HG03439 (cell line): ENCODE data around the gene RABL3.
"Not testable (repeated sequence)": the region's sequence is repeated elsewhere in the genome, so short reads cannot be mapped to it uniquely, and the experiment has no call there.

Experiments used
- ATAC-seq: cut with Tn5 transposase; IDR thresholded peaks from one replicate; pipeline ENCODE4 v1.9.1; 2021; ENCODE audit warnings: mild to moderate bottlenecking, moderate library complexity; ENCODE audit not compliant: unreplicated experiment

The RABL3 gene

DNA sequence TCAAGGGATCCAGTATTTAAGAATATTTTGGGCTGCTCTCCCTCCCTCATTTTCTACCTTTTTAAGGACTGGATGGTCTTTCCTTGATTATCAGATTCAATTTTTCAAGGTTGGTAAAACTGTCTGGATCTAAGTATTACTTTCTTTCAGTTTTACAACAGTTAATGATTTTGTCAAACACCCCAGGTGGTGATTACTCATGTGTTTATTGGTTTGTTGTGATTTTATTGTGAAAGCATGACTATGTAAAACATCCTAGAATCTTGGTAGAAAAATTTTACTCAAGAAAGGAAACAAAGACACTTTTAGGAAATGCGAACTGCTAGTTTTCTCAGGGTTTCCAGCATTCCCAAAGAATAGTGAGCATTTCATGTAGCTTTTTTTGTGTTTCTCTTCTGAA, 7.5 kb upstream of the RABL3 start:
- no peak for ATAC-seq

- ATAC-seq: no peak
These were observed 3.1 kb upstream of the RABL3 start for GRCh38 chr3:120745466-120745865.

DNA sequence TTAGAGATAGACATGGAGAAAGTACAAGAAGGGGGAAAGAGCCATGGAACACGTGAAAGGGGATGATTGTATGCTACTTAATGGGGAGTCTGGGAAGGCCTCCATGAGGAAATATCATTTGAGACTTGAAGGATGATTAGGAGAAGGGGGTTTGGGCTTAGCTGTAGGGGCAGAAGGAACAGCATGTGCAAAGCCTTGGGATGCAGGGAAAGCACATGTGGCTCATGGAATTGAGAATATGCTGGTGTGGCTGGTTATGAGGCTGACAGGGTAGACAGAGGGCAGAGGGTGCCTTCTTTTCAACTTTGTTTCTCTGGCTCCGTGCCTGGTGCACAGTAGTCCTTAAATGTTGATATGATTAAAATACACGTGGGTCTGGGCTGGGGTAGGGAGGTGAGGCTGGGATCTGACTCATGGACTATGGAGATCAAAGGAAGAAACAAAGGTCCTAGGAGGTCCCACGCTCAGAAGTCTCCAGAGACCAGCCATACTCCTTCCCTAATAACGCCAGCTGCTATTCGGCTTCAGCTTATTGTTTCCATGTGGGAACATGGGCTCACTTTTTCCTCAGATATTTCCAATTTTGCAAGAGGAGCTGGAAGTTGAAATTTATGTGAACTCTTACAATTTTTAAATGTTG, 1.4 kb upstream of the RABL3 start:
- no peak for ATAC-seq

GRCh38 chr3:120742849-120743365, 591 bp upstream of the RABL3 start:
- ATAC-seq: peak; percentile 17

DNA sequence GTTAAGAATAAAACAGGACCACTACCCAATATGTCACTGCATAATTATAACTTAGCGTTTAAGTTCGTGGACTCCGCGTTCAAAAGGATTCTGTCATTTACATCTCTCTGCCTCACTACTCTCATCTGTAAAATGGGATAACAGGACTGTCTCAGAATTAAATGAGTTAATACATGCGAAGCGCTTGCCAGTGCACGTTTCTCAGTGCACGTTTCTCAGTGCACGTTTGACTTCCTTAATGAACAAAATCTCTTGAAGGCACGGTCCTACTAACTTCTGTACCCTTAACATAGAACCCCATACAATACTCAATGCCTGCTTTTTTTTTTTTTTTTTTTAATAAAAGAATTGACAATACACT, 499 bp downstream of the RABL3 start:
- ATAC-seq: peak; percentile 20

DNA sequence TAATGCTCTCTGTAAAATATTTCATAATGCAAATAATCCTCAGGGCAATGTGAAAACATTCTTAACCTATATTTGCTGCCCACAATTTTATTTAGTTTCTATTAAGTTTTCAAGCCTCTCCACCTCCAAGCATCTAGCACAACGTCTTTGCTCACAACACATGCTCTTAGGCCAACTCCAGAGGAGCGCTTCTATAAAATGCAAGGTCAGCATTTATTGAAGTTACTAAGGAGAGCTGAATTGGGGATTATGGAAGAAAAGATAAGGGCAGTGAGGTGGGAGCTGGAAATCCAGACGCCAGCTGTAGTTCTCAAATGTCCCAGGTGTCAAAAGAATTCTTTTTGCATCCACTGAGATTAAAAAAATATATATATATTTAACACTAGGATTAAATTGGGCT, 996 bp downstream of the RABL3 start:
- no peak for ATAC-seq

DNA sequence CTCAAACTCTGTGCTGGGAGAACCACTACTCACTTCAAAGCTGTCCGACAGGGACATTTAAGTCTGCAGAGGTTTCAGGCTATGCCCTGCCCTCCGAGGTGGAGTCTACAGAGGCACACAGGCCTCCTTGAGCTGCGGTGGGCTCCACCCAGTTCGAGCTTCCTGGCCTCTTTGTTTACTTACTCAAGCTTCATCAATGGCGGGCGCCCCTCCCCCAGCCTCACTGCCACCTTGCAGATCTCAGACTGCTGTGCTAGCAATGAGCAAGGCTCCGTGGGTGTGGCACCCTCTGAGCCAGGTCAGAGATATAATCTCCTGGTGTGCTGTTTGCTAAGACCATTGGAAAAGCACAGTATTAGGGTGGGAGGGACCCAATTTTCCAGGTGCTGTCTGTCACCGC, 4.3 kb downstream of the RABL3 start:
- ATAC-seq: not testable (repeated sequence)

DNA sequence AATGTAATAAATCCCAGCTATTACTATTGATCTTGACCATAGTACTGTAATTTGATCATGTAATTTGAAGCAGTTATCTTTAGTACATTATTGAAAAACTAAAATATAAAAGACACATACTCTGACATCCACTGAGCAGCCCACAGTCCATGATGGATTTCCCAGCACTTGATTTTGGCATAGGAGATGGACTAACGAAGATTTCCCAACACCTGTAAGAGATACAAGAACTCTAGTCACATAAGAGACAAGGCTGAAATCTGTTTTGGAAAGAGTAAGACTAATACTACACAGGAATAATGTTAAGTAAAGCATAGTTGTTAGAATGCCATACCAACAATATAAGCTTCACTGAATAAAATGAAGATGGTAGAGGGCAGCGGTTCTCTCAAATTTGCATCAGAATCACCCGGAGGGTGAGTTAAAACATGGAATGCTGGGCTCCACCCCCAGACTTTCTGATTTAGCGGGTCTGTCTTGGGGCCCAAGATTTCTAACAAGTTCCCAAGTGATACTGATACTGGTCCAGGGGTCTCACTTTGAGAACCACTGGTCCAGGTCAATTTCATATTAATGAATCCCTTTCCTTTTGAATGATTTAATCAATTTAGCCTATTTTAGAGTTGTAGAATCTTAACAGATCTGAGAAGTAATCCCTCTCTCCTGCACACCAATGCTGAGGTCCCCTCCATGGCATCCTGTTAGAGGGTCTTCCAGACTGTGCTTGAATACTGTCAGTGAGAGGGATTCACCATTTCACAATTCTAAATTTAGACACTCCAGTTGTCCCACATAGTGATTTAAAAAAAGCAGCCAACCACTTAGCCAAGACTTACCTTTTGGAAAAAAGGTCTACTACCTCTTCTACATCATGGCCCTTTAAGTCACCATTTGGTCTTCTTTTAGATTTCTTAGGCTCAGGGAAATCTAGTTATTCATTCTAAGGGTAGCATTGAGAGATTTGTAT, 11.5 kb downstream of the RABL3 start:
- no peak for ATAC-seq

DNA sequence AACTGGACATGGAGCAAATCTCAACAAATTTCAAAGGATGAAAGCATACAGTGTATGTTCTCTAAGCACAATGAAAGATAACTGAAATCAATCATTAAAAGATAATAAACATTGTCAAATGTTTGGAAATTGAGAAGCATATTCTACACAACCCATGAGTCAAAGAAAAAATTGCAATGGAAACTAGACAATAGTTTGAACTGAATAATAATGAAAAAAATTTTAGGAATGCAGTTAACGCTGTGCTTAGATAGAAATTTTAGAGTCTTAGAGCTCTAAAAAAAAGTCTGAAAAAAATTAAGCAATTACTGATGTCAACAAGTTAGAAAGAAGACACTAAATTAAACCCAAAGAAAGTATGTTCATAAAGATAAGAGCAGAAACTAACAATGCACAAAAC, 15.5 kb downstream of the RABL3 start:
- no peak for ATAC-seq

- not testable (repeated sequence) for ATAC-seq
These were observed 23.0 kb downstream of the RABL3 start for GRCh38 chr3:120719167-120719834.

GRCh38 chr3:120713262-120713661, 29.1 kb downstream of the RABL3 start:
- ATAC-seq: no peak

DNA sequence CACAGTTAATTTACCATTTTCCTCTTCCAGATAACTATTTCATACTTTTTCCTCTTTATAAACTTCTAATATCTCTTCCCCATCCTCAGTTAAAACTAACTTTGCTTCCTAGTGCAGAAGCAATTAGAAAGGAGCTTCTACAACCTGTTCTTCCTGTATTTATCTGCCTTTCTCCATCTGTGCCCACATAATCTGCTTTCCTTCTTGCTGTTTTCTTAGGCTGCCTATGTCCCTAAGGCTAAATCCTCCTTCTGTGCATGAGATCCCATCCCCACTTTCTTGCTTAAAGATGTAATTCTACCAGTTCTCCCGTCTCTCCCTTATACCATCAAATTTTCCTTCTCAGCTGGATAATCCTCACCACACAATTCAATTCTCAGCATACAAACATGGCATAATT, 31.9 kb downstream of the RABL3 start:
- no peak for ATAC-seq

GRCh38 chr3:120708408-120708807, 33.9 kb downstream of the RABL3 start:
- ATAC-seq: no peak

DNA sequence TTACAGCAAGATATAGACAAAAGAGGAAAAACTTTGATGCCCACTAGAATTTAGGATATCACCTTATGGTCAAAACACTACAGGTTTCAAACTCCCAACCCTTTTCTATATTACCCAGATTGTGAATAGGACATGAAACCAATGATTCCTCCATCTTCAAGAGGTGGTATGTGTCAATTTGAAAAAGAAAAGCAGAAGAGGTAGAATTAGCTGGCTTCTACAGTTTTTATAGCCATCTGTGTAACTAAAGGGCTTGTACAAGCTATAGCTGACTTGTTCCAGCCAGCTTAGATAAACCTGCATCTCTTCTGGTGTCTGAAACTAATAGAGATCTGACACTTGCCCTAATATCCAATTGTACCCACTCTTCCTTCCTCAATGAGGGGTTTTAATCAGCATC, 35.4 kb downstream of the RABL3 start:
- no peak for ATAC-seq

GRCh38 chr3:120705884-120706582, 36.3 kb downstream of the RABL3 start:
- ATAC-seq: no peak

GRCh38 chr3:120699333-120699732, 43.0 kb downstream of the RABL3 start:
- no peak for ATAC-seq

DNA sequence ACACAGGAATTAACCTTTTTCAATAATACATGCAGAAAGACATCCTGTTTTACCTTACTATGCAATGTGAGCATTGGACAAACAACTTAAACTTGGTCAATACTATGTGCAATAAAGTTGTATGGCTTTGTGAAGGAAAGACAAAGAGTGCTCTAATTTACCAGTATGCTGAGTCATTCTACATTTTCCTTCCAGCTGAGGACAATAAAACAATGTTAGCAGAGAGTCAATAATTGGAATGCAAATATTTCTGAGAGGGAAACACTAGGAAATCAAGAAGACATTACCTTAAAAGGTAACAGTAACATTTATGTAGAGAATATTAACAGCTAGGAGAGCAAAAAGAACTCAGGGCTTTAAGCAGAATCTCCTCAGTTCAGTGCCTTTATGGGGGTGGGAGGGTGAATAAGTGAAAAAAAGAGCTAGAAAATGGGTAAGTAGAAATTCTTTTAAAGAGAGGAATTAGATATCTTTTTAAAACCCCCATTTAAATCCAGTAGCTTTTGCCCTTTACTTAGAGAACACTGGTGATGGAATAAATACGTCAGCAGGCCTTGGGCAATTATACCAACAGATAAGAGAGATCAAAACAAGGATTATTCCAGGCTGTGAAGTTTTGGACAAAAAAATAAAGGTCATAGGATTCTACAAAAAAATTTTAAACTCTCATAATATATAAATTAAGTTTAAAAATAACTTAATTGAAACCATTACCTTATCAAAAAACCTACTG, 48.7 kb downstream of the RABL3 start:
- no peak for ATAC-seq

DNA sequence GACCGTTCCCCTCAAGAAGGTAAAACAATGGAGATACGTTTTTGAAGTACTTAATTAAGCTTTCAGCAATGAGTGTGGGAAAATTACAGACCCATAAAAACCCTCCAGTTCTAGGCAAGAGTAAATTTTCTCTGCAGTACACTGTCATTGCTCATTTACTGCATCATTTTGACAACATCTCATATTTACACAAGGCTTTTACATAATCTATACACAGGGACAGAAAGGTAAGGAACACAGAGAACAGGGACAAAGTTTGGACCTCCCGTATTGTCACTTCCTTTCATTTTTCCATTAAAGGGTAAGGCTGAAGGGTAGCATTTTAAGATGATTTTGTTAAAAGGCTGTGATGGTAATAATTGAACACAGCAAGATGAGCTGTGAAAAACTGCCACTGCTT, 52.9 kb downstream of the RABL3 start:
- ATAC-seq: no peak

- peak; percentile 91 for ATAC-seq
These were observed 54.2 kb downstream of the RABL3 start for GRCh38 chr3:120688121-120688520.

DNA sequence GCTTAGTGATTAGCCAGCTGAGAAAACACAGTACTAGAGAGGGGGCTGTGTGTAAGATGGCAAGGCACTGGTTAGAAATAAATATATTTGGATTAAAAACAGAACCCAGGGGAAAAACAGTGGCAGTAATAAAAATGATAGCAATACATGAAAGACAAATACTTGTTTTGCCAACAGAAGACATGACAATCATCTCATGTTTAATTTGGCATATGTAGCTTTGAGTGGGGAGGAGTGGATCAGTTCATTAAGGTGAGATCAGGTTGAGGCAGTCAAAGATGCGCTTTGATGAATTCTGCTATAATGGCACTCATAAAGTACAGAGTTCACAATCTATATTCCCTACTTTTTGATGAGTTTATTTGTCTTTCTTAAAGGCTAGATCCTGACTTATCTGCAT, 56.9 kb downstream of the RABL3 start:
- no peak for ATAC-seq
